Pulmonary artery endothelial cell (primary cell): ENCODE data around the gene PRSS35. TPM values are rescaled to one million over a fixed set of nuclear protein-coding genes. Genes with fewer than 3 reads are reported as not detected.
"Not testable (repeated sequence)": the region's sequence is repeated elsewhere in the genome, so short reads cannot be mapped to it uniquely, and the experiment has no call there.

Experiments
- DNase-seq: peaks from one replicate; pipeline ENCODE4 v3.0.0-alpha.2; 2011; ENCODE audit warnings: low read depth, low spot score
- total RNA-seq: library from RNA; depleted of rRNA; stranded (reverse); fragments of >200 nt; gene quantifications from 2 replicates; pipeline ENCODE4 v1.2.3, GENCODE V29; 2014

PRSS35 gene
- total RNA-seq, 1 donor from 2014 or later = 0.07 TPM

GRCh38 chr6:83517500-83517899, 5.2 kb downstream of the PRSS35 start:
- DNase-seq = no peak

- DNase-seq = no peak
These were observed 6.6 kb downstream of the PRSS35 start for GRCh38 chr6:83518816-83519480.

- DNase-seq = no peak
These were observed 23.8 kb downstream of the PRSS35 start for GRCh38 chr6:83536034-83536646.

GRCh38 chr6:83536647-83537589, 24.6 kb downstream of the PRSS35 start:
- DNase-seq = no peak

- no peak for DNase-seq
These were observed 27.3 kb downstream of the PRSS35 start for GRCh38 chr6:83539678-83540077.

GRCh38 chr6:83546636-83547035, 34.3 kb downstream of the PRSS35 start:
- no peak for DNase-seq

GRCh38 chr6:83550482-83550881, 38.1 kb downstream of the PRSS35 start:
- not testable (repeated sequence) for DNase-seq

GRCh38 chr6:83551748-83552147, 39.4 kb downstream of the PRSS35 start:
- not testable (repeated sequence) for DNase-seq

GRCh38 chr6:83556871-83557270, 44.5 kb downstream of the PRSS35 start:
- DNase-seq = no peak

- DNase-seq = no peak
These were observed 46.6 kb downstream of the PRSS35 start for GRCh38 chr6:83558975-83559374.

- DNase-seq = not testable (repeated sequence)
These were observed 59.4 kb downstream of the PRSS35 start for GRCh38 chr6:83571663-83572185.

GRCh38 chr6:83574783-83575182, 62.4 kb downstream of the PRSS35 start:
- no peak for DNase-seq

Other genes with a start within 250 kb of the PRSS35 start
- 12.7 and 16.1 TPM in 2 replicates for gene ME1, start 81.5 kb upstream of the PRSS35 start, total RNA-seq
- gene SNAP91, start 196.6 kb downstream of the PRSS35 start, total RNA-seq = under 0.01 TPM in 1 of 2 replicates, not detected in the other